ENCODE measurements around the gene PKP4.

The PKP4 gene

DNA sequence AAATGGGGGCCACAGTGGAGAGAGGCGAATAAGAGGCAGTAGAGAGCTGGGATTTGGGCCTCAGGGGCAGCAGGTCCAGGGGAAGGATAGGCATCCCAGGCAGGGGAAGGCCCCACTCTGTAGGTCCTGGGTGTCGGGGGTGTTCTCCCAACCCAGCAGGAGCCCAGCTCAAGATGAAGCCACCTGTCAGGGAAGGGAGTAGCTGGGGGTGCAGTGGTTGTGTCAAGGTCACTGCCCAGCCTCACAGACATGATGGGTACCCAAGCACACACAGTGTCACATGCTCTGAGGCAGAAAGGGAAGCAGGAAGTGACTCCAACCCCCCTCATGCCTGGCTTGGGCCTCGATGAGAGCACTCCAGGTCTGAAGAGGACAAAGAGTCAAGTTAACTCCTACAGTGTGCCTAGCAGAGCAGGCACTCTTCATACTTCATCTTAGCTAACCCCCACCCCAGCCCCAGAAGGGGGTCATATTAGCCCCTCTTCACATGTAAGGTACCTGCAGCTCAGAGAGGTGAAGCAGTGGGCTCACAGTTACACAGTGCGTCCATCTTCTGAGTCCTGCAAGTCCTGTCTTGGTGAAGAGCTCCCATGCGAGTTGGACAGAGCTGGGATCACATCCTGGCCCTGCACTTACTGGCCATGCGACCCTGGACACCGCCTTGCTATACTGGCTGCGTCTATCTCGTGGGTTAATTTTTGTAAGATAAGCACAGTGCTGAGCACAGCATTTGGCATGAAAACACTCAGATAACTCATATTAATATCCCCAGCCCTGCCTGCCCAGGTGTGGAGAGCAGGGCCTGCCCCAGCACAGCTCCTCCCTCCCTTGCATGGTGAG, 265.7 kb downstream of the PKP4 start:
- no peak for DNase-seq

DNA sequence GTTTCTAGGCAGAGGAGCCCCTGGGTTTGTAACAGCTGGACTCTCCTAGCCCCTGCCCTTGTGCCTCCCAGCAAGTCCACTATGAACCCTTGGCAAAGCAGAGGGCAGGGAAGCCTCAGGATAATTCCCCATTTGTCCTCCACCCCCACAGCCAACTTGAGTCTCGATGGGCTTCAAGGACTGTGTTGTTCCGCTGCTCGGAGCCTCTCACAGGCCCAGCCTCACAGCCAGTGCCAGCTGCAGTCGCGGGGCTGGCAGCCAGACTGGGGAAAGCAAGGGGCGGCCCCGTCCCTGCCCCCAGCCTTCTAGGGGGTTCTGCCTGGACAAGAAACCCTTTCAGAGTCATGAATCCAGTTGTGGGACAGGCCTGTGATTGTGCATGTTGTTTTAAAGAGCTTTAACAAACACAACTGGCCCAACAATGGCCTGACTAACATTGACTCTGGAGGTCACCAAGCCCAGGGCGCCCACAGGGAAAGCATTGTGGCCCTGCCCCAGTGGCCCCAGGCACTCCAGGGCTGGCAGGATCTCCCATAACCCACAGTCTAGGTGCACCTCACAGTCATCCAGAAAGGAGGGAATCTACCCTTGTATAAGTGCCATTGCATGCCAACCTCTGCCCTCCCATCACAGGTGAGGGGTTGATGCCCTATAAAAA, 266.6 kb downstream of the PKP4 start:
- no peak for DNase-seq

DNA sequence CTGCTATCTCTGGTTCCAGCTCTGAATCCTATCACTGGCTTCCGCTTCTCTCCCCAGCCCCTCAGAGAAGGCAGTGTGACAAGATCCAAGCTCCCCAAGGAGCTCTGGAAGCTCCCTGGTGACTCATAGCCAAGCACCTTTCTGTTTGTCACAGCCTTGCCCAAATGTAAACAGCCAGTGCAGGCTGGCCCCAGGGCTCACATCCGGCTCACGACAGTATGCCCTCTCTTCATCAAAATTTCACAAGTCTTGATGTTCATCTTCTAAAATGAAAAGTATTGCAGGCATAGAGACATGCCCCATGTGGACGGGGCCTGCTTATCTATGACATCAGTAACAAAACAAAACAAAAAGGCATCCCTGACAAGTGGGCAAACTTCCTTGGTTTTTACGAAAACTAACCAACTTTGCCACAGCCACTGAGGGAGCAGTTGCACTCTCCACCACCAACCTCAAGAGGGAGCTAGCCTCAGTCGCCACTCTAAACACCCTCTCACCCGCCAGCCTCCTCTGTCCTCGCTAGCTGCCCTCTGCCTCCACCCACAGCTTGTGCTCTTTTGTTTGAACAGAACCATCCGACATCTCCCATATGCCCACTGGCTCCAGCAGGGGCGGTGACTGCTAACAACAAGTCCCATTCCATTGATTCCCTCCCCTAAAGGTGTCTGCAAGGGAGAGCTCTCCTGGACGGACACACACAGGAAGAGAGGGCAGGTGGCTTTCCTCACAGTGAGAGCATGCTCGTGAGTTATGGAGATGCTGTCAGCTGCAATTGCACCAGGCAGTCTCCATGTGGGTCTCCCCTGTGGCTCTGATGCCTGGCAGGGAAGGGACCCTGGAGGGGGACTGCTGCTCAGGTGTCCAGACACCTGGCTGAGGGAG, 267.4 kb downstream of the PKP4 start:
- DNase-seq, result no peak

DNA sequence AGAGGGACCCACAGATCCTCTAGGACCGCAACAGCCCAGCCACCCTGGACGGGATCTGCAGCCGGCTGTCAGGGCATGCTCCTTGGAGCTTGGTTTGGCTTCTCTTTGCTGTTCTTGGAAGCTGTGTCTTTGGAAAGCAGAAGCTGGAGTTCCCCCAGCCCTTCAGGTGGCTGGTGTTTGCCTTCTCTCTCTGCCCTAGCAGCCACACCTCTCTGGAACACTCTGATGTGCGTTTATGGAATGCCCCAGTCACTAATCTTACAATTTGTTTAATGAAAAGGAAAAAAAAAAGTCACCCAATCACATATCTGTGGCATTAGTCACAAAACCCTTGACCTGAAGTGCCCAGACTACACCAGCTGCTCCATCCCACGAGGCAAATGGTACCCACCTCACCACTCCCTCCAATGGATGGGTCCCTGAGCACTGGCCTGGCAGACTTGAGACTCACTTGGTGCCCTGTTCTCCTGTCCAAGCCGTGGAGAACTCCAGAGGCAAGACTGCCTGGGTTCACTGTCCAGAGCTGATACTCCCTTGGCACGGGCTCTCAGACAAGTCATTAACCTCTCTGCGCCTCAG, 268.1 kb downstream of the PKP4 start:
- no peak for DNase-seq

DNA sequence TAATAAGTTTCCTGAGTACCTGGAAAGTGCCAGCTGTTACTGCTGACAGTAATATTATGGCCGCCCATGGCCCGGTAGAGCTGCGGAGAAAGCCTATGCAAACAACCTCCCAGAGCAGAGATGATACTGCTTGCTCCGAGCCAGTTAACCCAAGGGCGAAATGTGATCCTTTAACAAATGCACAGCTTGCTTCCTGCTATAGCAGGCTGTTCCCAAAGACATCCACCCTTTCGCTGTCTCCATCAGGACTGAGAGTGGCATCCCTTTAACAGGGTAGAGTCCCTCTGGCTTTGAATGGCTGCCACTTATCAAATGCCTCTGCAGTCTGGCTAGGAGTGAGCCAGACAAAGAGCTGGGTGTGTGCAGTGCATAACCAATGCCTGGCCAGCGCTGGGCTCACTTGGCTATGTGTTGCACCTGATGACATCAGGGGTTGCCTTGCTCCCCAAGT, 268.7 kb downstream of the PKP4 start:
- no peak for DNase-seq

DNA sequence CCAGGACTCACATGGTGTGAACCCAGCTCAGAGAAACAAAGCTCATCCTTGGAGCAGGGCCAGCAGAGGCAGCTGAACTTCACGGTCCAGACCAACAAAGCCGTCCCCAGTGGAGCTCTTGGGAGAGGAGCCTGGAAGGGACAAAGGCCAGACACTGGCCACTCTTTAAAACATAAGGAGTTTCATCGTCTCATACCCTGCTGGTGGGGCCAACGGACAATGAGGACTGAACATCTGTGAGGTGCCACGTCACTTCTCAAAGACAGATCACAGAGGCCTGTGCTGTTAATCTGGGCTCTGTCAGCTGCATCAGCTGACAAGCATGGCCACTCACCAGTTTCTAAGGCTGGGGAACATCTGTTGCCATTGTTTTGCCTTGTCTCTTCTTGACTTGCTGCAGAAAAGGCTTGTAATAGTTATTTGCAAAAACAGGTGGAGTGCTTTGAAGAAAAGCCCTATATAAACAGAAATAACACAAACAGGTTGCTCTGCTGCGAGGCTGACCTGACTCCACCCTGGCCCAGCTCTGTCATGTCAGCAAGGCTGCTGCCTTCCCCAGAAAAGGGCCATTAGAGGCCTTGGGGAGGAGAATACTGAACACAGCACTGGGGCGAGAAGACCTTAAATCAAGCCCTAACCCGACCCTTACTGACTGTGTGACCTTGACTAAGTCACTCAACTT, 270.3 kb downstream of the PKP4 start:
- no peak for DNase-seq

DNA sequence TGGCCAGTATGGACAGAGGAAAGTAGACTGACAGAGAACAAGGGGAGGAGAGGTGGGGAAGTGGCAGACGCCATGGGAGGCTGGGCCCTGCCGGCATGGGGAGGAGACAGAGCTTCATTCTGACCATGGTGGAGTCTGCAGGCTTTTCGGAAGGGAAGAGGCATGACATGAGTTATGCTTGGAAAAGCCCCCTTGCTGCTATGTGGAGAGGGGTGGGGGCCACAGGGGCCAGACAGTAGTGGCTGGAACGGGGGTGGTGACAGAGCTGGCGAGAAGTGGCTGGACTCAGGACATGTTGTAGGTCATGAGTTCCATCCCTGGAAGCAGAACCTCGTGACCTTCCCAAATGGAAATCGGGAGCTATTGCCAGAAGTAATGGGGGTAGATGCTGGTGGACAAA, 271.7 kb downstream of the PKP4 start:
- DNase-seq, result no peak

DNA sequence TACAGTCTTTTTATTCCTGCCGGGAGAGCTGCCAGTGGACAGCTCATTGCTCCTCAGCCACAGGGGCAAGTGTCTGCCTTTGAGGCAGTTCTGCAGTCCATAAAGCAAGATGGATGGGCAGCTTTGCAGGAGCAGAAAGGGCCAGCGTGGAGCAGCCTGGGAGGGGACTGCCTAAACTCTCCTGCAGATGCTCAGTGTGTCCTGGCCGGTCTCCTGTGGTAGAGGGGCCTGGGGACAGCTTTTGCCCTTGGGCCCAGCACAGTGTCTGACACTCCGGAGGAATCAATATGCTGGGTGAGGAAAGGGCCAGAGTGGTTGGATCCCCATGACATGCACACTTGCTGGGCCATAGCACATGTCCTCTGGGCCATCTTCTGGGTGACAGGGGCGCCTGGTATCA, 272.7 kb downstream of the PKP4 start:
- no peak for DNase-seq

DNA sequence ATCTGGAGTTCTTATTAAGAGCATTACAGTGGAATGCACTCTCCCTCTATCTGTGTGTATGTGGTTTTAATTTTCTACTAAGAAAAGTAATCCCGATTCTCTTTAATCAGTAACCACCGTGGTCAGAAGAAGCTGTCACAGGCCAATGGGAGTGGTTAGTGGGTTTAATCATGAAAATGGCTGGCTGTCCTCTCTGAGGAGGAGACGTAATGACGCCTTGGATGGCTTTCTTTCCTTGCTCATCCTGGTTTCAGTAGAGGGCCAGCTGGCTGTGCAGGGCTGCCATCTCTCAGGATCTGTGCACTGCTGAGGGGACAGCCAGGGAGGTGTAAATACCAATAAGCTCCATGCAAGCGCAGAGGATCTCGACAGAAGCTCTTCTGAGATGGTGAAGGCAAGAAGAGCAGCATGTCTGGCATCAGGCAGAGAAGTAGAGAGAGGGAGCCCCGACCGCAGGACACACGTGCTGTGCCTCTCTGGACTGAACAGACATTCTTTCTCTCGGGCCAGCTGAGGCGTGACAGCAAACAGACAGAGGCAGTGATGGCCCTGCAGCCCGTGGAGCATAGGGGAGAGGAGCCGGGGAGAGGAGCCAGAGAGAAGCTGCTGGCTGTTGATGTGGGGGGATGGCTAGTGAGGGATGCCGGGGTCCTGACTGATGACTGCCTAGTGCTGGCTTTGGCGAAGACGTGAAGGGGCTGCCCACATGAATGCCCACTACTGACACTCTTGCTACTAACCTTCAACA, 273.3 kb downstream of the PKP4 start:
- no peak for DNase-seq

DNA sequence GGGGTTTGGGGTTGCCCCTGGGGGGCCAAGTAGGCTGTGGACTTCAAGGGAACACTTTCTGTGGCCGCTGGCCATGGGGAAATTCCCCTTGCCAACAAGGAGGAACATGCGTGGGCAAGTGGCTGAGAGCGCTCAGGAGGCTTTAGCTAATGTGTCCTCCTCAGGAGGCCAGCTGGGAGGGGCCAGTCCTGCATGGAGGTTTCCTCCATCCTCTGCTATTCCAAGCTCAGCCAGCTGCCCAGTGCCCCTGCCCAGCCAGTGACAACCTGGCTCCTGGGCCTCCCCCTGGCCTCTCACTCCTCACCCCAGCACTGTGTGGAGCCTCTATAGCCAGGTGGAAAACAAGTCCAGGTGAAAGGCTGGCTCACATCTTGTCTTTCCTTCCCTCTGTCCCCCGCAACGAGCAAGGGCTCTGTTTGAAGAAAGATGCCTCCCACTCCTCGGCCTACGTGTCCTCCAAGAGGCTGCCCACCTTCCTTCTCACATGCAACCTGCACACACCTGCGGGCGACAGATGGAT, 273.9 kb downstream of the PKP4 start:
- DNase-seq, result no peak

DNA sequence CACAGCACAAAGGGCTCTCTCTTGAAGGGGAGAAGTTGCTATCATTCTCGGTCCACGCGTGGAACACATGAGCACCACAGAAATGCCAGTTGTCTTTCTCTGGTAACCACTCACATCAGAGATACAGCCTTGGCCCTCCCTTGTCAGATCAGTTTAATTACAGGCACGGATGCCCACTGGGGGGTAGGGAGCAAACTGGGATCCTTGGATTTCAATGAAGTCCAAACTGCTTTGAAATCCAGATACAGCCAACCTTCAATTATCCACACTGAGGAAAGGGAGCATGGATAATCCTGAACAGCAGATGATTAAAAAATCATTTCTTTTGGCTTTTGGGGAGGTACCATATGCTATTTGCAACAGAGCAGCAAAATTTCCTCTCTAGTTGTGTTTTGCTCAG, 274.6 kb downstream of the PKP4 start:
- no peak for DNase-seq

All from fibroblast of skin of right biceps (primary cell).